HL-60/S4 treated with phorbol 12-myristate 13-acetate at 8.2 ng/mL for 4 days and 3 days (cell line): ENCODE results near the gene ZBP1.

Experiments used
- in situ Hi-C: fragments of 300-500 bp; cut with MboI; formaldehyde crosslinking; loops from 2 replicates; pipeline ENCODE4 v1.15.0; 2022; ENCODE audit warnings: low sequenced_read_pairs

The ZBP1 gene, protein sequence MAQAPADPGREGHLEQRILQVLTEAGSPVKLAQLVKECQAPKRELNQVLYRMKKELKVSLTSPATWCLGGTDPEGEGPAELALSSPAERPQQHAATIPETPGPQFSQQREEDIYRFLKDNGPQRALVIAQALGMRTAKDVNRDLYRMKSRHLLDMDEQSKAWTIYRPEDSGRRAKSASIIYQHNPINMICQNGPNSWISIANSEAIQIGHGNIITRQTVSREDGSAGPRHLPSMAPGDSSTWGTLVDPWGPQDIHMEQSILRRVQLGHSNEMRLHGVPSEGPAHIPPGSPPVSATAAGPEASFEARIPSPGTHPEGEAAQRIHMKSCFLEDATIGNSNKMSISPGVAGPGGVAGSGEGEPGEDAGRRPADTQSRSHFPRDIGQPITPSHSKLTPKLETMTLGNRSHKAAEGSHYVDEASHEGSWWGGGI

DNA sequence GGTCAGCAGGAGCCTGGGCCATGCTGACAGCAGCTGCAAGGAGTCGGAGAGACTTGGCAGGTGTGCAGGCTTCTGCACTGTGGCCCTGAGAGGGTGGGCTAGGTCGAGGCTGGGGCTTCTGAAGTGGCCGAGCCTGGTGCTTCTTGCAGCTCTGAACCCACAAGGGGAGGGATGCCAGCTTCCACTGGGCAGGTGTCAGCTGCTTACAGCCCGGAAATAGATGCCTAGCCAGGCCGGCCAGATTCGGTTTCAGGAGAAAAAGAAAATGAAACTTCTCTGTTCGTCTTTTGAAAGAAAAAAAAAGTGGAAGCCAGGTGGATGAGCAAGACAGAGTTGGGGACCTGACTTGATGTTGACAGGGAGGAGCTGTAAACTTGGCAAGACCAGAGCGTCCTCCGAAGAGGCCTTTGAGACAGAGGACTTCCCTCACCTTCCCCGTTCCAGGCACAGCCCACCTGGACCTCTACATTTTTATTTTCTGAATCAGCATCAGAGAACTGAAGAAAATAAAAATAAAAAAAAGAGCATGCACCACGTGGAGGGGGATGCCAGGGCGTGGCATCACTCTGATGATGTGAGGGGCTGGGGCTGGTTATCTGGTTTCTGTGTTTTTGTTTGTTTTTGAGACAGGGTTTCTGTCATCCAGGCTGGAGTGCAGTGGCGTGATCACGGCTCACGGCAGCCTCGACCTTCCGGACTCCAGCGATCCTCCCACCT is at the start of gene ZBP1:
Gene ZBP1 (minus strand): TSS at position 153 of the 717 bp plus-strand sequence. CDS start 131 bp downstream, at position 22.
- in situ Hi-C loops: no loop called here

DNA sequence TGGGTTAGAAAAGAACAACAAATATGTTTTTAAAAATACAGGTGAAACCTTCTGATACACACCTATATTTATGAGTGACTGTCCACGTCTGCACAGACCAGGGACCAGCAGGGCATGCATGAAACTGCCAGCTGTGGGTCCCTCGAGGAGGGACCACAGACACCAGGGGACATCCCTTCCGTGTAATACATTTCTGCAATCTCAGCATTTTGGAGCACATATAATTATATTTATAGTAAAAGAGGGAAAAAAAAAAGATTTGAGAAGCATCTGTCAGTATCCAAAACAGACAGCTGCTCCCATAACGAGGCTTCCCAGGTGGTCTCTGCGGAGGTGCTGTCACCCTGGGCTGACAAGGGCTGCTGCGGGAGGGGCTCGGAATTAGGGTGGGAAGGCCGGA is 49.4 kb upstream of the ZBP1 start:
- in situ Hi-C loops: no loop called here

DNA sequence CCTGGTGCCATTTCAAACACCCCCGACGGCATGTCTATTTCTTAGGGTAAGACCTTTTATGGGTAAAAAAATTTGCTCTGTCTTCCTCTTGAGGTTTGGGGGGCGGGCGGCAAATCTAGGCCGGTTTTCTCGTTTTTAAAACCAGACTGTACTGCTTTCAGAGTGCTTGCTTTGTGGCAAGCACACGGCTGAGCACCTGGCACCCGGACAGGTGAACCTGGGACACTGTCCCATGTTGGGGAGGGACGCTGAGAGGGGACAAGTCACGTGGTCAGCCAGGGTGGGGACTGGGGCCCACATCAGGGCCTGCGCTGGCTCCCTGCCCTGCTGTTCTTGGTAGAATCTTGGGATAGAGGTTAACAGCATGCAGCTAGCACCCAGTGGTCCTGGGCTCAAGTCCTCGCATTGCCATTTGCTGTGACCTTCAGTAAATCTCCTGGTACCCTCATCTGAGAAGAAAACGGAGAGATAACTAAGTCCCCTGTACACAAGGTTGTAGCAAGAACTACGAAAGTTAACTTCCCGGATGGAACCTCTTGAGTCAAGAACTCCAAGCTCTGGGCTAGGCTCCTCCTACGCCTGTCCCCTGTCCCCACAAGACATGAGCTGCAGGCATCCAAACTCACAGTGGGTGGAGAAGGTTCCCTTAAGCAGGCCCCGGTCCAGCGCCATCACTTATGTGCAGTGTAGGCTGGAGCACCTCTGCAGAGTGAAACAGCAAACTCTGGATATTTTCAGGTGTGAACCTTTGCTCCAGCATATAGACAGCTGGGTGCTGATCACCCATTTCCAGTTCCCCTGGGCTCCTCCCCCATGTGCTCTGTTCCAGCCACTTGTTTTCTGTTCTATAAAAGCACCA is 47.9 kb upstream of the ZBP1 start:
- in situ Hi-C loops: no loop called here

DNA sequence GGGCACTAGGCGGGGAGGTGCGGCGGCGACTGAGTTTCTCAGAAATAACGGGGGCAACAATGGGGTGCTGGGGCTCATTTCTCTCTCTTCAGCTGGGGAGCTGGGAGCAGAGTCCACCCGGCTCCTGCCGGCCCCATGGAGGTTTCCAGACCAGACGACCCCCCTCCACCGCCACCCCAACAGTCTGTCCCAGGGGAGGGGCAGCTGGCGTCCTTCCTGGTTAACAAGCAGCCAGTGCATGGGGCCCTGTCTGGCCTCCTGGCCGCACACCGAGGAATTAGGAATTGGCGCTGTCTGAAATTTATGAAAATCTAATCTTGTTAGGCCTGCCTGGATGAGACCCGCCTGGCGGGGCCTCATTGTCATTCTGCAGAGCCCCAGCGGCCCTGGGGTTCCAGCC is 47.2 kb upstream of the ZBP1 start:
- in situ Hi-C loops: no loop called here

DNA sequence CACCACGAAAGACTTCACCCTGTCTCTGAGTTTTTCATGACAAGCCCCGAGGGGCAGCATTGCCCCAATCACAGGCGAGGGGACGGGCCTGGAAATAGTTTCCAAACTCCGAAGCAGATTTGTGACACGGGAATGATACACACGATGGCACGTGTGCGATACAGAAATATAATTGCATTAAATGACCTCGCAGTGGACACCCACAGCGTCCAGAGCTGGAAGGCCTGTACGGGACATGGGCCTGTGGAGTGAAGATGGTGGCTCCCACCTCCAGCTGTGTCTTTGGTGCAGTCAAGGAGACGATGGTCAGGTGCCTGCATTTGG is 46.6 kb upstream of the ZBP1 start:
- in situ Hi-C loops: no loop called here

DNA sequence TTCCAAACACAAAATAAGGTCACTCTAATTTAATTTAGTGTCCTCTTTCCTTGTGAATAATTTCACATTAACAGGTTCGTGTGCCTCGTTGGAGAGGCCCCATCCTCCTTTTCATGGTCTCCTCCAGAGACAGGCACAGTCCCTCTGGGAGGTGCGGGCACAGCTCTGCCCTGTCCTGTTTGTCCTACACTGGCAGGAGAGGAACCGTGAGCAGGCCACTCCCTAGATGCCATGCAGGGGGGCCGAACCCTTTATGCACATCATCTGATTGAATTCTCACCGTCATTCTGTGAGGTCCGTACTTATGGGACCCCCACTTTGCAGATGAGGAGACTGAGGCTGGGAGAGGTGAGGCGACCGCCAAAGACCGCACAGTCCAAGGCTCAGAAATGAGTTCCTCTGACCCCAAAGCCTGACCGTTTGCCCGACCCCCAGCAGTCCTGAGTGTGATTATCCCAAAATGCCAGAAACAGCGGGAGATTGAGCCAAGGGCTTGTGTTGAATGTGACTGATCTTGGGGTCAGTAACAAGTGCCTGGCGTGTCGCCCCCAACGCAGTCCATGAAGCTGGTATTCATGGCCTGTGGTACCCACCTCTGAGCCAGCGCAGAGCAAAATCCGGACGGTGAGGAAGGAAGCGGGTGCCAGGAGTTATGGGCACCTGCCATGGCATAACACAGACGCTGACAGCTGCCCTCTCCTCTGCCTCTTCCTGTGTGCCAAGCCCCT is 46.0 kb upstream of the ZBP1 start:
- in situ Hi-C loops: no loop called here

DNA sequence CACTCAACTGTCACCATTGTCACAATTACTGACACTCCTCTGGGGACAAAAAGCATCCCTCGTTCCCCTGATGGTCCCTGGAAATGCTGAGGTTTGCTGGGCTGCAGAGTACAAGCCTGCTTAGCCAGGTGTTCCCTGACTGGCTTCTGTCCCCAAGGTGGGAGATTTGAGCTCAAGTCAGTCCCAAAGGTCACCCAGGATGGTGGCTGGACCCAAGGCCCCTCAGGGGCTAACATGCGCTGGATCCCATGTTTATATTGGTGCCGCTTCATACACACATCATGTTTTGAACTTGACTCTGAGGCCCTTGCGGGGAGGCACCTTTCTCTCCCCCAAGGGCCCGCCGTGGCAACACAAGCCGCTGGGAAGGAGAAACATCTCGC is 45.4 kb upstream of the ZBP1 start:
- in situ Hi-C loops: no loop called here

DNA sequence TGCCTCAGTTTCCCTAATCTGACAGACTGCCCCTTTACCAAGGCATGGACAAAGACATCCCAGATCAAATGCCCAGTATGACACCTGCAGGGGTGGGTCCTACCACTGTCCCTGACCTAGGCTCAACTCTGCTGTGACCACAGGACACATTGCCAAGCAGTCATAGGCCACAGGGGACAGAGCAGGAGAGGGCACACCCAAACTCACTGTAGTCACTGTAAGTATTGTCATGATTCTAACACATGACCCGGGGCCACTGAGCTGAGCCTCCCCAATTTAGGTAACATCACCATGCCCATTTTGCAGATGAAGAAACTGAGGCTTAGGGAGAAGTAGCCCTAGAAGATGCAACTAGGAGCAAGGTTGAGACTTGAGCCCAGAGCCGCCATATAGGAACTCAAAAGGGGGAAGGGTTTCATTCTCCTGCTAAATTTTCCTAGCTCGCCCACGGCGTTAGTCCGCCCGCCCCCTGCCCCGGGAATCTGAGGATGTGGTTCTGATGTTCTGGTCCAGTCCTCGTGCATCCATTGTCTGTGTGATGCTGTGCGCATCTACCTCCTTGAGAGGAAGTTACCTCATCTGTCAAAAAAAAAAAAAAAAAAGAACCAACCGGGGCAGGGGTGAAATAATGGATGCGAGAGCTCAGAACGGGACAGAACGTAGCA is 44.8 kb upstream of the ZBP1 start:
- in situ Hi-C loops: no loop called here

DNA sequence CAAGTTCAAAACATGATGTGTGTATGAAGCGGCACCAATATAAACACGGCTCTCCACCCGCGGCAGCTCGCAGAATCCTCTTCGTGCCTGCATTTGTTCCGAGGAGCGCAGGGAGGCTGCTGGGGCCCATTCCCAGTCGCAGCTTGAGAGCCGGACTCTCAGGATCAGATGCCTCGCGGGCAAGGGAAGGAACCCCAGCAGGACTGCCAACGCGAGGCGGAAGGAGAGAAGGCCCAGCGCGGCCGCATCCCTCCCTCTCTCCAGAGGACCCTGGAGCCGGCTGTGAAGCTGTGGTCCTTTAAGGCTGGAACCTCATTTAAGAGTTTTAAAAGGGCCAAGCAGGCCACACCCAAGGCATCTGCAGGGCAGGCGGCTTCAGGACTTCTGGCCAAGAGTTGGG is 44.2 kb upstream of the ZBP1 start:
- in situ Hi-C loops: no loop called here

DNA sequence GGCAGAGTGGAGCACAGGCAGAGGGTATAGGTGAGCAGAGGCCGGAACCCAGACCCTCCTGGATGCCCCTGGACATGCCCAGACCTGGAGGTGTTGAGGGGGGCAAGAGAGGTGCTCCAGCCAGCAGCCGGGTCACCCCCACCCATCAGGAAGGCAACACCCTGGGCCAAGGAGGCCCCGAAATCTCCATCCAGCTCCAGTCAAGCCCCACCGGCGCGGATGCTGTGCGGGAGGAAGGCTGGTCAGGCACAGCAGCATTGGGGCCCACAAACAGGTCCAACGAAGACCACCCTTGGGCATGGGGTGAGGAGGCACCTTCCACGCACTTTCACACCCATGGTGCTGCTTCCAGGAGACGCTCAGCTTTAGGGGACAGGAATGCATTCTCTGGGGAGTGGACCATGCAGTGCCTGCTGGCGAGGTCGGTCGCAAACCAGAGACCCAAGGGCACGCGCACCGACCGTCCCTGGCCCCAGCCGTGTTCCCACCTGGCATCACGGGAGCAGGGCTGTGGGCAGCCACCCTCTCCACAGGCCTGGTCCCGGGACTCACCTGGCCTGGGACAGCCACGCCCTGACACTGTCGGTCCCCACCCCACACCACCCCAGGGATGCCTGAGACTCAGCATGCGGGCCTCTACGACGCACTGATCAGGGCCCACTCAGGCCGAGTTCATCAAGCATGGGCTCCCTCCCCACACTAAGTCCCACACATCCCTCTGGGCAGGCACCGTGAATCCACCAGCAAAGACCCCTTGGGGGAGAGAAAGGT is 43.6 kb upstream of the ZBP1 start:
- in situ Hi-C loops: no loop called here

DNA sequence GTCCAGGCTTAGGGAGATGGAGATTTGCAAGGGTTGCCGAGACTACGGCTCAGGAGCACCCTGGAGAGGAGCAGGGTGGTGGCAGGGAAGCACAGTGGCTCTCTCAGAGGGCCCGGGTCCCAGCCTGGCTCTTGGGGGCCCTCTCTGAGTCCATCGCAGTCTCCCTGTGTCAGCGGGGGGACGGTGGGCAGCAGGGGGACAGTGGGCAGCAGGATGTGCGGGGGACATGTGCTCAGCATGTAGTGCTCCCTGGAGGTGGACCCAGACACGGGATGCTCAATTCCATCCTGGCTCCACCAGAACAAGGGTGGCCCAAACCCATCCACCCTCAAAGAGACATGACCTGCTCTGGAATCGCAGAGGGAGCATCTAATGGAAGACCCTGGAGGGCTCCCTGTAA is 43.0 kb upstream of the ZBP1 start:
- in situ Hi-C loops: no loop called here

DNA sequence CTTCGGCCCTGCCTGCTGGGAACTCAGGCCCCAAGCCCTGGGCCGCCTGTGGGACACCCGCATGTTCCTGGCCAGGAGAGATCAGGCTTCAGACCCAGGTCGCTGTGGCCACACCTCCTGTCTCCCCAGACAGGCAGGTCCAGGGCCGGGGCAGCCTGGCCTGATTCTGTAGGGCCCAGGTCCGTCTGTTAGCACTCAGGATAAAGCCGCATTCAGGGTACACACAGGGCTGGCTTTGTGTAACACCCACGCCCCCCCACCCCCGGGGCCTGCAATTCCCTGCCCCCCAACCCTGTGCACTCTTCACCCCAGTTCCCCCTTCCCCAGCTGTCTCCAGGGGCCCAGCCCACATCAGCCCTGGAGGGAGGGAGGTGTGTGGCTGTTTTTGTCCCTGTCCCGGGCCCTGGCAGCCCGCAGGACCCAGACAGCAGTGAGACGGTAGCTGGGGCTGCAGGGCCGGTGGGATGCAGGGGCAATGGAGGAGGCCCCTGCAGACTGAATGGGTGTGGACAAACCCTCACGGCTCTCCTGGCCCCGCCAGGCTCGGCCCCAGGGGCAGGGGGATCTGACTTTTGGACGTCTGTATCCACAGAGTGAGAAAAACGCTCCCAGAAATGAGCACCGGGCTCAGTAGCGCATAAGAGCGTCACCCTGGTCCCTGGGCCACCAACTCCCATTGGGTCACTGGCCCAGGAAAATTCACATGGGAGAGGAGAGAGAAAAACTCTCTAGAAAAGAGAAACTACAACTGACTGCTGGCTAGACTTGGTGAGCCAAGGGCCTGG is 42.4 kb upstream of the ZBP1 start:
- in situ Hi-C loops: no loop called here

DNA sequence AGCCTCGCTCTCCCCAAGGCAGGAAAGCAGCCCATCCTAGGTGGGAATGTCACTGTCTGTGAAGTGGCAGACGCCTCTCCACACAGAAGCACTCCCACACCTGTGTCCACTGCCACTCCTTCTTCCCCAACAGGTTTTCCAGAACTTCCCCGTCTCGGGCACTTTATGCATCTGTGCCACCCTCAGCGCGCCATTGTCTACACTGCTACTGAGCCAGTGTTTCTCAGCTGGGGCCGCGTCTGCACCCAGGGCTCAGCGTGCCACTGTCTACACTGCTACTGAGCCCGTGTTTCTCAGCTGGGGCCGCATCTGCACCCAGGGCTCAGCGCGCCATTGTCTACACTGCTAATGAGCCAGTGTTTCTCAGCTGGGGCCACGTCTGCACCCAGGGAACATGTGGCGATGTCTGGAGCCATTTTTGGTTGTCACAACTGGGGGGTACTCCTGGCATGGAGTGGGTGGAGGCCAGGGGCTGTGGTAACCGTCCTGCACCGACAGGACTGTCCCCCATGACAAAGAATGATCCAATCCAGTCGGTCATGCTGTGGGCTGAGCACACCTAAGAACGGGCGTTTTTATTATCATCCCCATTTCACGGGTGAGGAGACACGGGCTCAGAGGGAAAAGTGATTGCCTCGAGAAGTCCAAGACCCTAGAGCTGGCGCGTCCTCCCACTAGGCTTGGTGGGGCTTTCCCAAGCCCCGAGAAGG is 41.7 kb upstream of the ZBP1 start:
- in situ Hi-C loops: no loop called here

DNA sequence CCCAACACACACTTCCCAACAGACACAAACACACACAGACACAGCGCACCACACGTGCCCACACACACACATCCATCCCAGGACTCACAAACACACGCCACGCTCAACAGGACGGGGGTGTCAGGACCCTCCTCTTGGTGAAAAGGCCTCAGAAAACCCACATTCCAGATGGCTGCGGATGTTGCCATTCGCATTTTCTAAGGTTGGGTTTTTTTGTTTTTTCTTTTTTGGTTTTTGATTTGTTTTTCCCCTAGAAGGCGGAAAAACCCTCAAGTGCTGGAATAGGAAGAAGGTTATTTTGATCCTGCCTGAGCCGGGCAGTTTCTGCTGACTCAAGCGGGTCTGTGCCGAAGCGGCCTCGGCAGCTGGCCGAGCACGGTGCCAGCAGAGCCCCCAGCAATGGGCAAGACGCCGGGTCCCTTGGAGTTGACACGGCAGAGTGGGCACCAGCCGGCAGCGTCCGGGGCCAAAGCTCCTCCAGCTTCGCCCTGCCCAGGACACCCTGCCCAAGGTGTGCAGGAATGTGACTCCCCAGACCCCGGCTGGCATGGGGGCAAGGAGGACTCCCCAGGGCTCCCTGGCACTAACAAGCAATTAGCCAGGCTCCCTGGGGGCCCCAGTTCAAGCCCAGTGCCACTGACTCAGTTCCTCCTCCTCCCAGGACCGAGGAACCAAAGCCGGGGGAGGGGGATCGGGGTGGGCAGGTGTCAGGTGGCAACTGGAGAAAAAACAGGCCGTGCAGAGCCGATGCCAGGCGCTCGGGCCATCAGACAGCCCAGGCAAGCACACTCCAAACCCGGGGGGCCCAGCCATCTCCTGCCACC is 40.9 kb upstream of the ZBP1 start:
- in situ Hi-C loops: no loop called here

DNA sequence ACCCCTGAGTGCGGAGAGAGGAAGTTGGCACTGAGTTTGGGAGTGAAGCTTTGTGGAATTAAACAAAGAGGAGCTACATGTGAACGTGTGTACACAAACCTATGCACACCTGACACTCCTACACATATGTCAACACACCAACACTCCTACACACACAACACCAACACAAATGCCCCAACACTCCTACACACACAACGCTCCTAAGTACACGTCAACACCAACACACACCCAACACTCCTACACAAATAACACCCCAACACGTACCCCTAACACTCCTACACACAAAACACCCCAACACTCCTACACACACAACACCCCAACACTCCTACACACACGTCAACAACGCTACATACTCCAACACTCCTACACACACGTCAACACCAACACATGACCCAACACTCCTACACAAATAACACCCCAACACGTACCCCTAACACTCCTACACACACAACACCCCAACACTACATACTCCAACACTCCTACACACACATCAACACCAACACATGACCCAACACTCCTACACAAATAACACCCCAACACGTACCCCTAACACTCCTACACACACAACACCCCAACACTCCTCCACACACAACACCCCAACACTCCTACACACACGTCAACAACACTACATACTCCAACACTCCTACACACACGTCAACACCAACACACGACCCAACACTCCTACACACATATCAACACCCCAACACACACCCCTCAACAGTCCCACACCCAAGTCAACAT is 40.1 kb upstream of the ZBP1 start:
- in situ Hi-C loops: no loop called here

DNA sequence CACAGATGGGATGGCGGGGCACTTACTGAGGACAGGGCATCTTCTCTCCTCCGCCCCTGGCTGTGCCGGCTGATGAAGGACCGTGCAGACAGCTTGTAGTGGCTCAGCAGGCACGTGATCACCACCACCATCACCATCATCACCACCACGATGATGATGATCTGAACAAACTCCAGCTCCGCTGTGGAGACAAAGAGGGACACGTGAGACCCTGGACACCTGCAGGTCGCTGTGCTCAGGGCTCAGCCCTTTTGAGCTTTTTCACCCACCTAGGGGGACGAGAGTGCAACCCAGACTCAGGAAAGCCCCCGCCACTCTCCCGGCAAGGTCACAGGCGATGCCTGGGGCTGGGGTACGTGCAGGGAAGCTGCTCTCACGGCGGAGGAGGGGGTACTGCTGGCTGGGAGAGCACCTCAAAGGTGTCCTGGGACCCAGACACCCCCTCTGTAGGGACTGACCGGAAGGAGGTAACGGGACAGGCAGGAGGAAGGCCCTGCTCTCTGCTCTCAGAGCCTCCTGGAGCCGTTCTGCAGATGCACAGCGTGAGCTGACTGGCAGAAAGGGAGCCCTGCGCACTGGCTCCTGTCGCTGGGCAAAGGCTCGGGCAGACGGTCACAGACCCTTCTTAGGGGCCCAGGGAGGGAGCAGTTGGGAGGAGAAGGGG is 39.4 kb upstream of the ZBP1 start:
- in situ Hi-C loops: no loop called here
